AML-193 (cell line): ENCODE measurements around the gene PTPRQ.
"Not testable (repeated sequence)": the region's sequence is repeated elsewhere in the genome, so short reads cannot be mapped to it uniquely, and the experiment has no call there.

Experiments
- DNase-seq, 2 experiments: peaks; one replicate each; lab custom pipeline; 2025; lab: John Stamatoyannopoulos, UW

Gene PTPRQ

GRCh38 chr12:80443974-80444666, at the start of gene PTPRQ:
TSS of gene PTPRQ (plus strand) at chr12:80444235. CDS start at chr12:80444346, 111 bp downstream.
- no peak for DNase-seq

GRCh38 chr12:80400571-80400991, 43.5 kb upstream of the PTPRQ start:
- no peak for DNase-seq

GRCh38 chr12:80401191-80401590, 42.8 kb upstream of the PTPRQ start:
- no peak for DNase-seq

GRCh38 chr12:80404629-80405028, 39.4 kb upstream of the PTPRQ start:
- no peak for DNase-seq

GRCh38 chr12:80406253-80406652, 37.8 kb upstream of the PTPRQ start:
- no peak for DNase-seq

- DNase-seq: peak in 1 of 2 experiments; percentile 3
These were observed 32.2 kb upstream of the PTPRQ start for GRCh38 chr12:80411787-80412186.

- DNase-seq: peak; percentile 38 to 65
These were observed 31.6 kb upstream of the PTPRQ start for GRCh38 chr12:80412343-80412953.

- no peak for DNase-seq
These were observed 30.6 kb upstream of the PTPRQ start for GRCh38 chr12:80413462-80413861.

GRCh38 chr12:80415466-80415865, 28.6 kb upstream of the PTPRQ start:
- no peak for DNase-seq

- peak; percentile 4 to 51 for DNase-seq
These were observed 24.4 kb upstream of the PTPRQ start for GRCh38 chr12:80419644-80420043.

GRCh38 chr12:80420075-80420474, 24.0 kb upstream of the PTPRQ start:
- DNase-seq: no peak

- DNase-seq: no peak
These were observed 21.5 kb upstream of the PTPRQ start for GRCh38 chr12:80422550-80422949.

- no peak for DNase-seq
These were observed 12.0 kb upstream of the PTPRQ start for GRCh38 chr12:80432061-80432460.

GRCh38 chr12:80441921-80442320, 2.1 kb upstream of the PTPRQ start:
- no peak for DNase-seq

- no peak for DNase-seq
These were observed 1.4 kb upstream of the PTPRQ start for GRCh38 chr12:80442426-80443222.

GRCh38 chr12:80445083-80445793, 1.2 kb downstream of the PTPRQ start:
- no peak for DNase-seq

- no peak for DNase-seq
These were observed 12.5 kb downstream of the PTPRQ start for GRCh38 chr12:80456513-80456912.

GRCh38 chr12:80460972-80461371, 16.9 kb downstream of the PTPRQ start:
- DNase-seq: no peak

GRCh38 chr12:80461851-80462250, 17.8 kb downstream of the PTPRQ start:
- DNase-seq: not testable (repeated sequence)

GRCh38 chr12:80469681-80470080, 25.6 kb downstream of the PTPRQ start:
- DNase-seq: no peak

GRCh38 chr12:80470403-80470802, 26.4 kb downstream of the PTPRQ start:
- no peak for DNase-seq

GRCh38 chr12:80472236-80472635, 28.2 kb downstream of the PTPRQ start:
- no peak for DNase-seq
